ENCODE measurements around the gene ATAD3A. TPM values are rescaled to one million over a fixed set of nuclear protein-coding genes. Genes with fewer than 3 reads are reported as not detected.
A peak's percentile ranks its signal among the peaks of the same experiment; 100 is the strongest.

Gene ATAD3A
- total RNA-seq, 1 donor from 2014 or later, result 31.7 TPM

DNA sequence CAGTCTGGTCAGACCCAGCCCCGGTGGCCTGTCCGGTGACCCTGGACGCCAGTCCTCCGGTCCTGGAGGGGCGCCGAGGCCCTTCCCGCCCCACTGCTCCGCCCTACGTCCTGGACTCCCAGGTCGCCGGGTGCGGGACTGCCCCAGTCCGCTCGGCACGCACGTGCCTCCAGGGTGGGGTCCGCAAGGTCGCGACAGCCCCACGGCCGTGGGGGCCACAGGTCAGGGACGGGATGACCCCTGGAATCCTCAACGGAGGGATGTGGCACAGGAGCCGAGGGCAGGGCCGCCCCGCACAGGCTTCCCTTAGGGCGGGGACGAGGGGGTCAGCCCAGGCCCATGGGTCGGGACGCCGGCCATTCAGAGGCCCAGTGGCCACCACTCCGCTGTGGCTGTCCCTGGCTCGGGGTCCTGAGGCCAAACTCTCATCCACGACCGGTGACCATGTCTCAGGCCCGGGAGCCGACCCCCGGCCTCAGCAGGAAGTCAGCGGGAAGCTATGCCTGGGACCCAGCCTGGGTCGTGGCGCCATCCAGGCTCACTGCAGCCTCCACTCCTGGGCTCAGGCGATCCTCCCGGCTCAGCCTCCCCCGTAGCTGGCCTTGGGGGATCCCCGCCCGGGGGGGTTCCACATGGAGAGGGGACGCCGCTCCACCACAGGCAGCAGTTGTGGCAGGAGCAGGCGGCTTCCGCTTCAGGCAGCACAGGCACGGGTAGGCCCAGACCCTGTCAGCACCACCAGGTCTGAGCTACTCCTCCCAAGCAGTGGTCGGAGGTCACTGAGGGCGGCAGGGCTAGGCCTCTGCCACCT lies 29.1 kb downstream of the ATAD3A start:
- TF ChIP-seq, protein P1, sequence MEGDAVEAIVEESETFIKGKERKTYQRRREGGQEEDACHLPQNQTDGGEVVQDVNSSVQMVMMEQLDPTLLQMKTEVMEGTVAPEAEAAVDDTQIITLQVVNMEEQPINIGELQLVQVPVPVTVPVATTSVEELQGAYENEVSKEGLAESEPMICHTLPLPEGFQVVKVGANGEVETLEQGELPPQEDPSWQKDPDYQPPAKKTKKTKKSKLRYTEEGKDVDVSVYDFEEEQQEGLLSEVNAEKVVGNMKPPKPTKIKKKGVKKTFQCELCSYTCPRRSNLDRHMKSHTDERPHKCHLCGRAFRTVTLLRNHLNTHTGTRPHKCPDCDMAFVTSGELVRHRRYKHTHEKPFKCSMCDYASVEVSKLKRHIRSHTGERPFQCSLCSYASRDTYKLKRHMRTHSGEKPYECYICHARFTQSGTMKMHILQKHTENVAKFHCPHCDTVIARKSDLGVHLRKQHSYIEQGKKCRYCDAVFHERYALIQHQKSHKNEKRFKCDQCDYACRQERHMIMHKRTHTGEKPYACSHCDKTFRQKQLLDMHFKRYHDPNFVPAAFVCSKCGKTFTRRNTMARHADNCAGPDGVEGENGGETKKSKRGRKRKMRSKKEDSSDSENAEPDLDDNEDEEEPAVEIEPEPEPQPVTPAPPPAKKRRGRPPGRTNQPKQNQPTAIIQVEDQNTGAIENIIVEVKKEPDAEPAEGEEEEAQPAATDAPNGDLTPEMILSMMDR (IDR thresholded peaks at IDR 0.05), result no peak
- H3K36me3 Mint-ChIP-seq (ENCODE audit: unreplicated experiment), result peaks cover 2% of the 10 kb centered on the region
- H3K27ac Mint-ChIP-seq (ENCODE audit: unreplicated experiment), result no peak overlapping the region
- H3K4me1 Mint-ChIP-seq (ENCODE audit: unreplicated experiment), result peaks cover 10% of the 10 kb centered on the region
- no peaks in the 10 kb centered on the region for H3K9me3 Mint-ChIP-seq (ENCODE audit: unreplicated experiment)
- peak overlapping the region; percentile 54 for H3K4me3 Mint-ChIP-seq (ENCODE audit: unreplicated experiment)
- DNase-seq (ENCODE audit: extremely low spot score, unreplicated experiment), result no peak
- H3K27me3 Mint-ChIP-seq (ENCODE audit: unreplicated experiment), result no peaks in the 10 kb centered on the region

DNA sequence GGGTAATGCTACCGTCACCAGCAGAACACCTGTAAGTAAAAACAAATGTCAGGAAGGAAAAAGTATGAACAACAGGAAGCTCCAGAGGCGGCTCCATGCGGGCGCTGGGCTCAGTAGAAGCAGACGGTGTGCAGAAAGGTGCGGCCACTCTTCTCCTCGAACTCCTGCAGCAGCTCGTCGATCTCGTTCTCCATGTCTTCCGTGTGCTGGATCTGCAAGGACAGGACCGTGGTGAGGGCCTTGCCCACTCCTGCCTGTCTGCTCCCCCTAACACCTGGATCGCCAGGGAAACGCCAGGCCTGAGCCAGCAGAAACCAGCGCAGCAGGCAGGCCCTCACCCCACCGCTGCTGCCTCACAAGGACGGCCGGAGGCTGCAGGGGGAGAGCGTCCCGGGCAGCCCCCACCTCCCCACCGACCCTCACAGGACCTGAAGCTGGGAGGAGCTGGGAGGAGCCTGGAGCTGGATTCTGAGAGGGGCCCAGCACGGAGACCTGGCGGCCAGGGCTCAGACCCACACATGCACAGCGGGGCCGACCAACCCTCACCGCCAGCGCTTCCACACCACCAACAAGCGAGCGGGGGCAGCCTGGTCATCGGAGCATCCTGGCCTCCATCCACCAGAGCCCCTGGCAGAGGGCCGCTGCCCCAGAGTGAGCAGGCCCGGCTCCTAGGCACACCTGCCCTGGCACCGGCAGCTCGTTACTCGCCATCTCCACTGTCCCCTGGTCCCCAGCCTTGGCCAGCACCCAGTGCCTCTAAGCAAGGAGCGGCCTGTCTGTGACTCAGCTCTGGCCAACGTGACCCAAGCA lies 30.2 kb downstream of the ATAD3A start:
- no peak overlapping the region for H3K27ac Mint-ChIP-seq (ENCODE audit: unreplicated experiment)
- peaks cover 10% of the 10 kb centered on the region for H3K4me1 Mint-ChIP-seq (ENCODE audit: unreplicated experiment)
- DNase-seq (ENCODE audit: extremely low spot score, unreplicated experiment), result no peak
- no peaks in the 10 kb centered on the region for H3K27me3 Mint-ChIP-seq (ENCODE audit: unreplicated experiment)
- H3K4me3 Mint-ChIP-seq (ENCODE audit: unreplicated experiment), result peak overlapping the region; percentile 54
- H3K9me3 Mint-ChIP-seq (ENCODE audit: unreplicated experiment), result no peaks in the 10 kb centered on the region
- H3K36me3 Mint-ChIP-seq (ENCODE audit: unreplicated experiment), result peaks cover 2% of the 10 kb centered on the region
- TF ChIP-seq, protein P1 (IDR thresholded peaks at IDR 0.05), result no peak

DNA sequence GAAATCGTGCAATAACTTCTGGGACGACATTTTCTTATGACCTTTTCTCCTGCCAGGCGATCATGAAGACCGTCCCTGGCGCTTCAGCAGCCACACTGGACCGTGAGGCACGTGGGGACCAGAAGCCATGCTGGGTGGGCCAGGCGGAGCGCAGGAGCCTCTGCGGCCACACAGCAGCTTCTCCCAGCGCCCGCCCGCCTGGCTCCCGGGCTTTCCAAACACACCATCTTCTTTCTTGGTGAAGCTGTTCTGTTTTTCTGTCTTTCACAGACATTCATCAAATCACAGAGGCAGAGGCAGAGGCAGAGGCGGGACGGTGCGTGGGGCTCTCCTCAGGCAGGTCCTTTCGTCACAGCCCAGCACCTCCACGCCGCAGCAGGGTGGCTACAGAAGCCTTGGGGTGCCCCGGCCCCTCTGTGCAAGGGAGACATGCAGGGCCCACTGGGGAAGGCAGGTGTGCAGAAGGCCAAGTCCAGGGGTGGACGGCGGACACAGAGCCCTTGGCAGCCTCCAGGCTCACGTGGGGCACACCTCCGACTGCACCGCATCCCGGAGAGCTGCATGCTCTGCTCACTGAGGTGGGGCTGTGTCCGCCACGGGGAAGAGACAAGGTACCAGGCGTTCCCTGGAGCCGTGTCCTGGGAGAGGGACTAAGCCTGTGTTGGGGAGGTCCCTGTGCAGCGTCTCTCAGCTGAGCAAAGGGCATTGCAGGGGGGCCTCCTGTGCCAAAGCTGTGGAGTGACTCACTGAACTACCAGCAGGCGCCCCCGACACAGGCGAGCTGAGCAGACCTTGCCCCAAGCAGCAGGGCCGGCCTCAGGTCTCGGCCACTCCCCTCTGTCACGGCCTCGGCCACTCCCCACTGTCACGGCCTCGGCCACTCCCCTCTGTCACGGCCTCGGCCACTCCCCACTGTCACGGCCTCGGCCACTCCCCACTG lies 31.1 kb downstream of the ATAD3A start:
- Mint-ChIP-seq H3K4me1 (ENCODE audit: unreplicated experiment) (peaks cover 10% of the 10 kb centered on the region), H3K27ac (ENCODE audit: unreplicated experiment) (no peak overlapping the region), H3K36me3 (ENCODE audit: unreplicated experiment) (peaks cover 2% of the 10 kb centered on the region), H3K9me3 (ENCODE audit: unreplicated experiment) (no peaks in the 10 kb centered on the region), H3K27me3 (ENCODE audit: unreplicated experiment) (no peaks in the 10 kb centered on the region), H3K4me3 (ENCODE audit: unreplicated experiment) (no peak overlapping the region)
- DNase-seq (ENCODE audit: extremely low spot score, unreplicated experiment), result no peak
- TF ChIP-seq, protein P1 (IDR thresholded peaks at IDR 0.05), result no peak

DNA sequence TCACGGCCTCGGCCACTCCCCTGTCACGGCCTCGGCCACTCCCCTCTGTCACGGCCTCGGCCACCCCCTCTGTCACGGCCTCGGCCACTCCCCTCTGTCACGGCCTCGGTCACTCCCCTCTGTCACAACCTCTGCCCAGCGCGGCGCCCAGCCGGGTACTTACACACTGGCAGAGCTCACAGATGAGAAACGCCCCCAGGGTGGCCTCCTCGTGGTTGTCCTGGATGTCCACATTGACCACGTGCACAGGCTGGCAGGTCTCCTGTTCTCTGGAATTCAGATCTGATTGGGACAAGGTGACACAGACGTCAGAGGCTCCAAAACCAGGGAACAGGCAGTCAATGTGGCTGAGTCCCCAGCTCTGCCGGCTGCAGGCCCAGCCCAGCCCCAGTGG lies 31.7 kb downstream of the ATAD3A start:
- peaks cover 7% of the 10 kb centered on the region for H3K4me1 Mint-ChIP-seq (ENCODE audit: unreplicated experiment)

More for the DNA sequence above, 31.7 kb downstream of the ATAD3A start:
- TF ChIP-seq, protein P1 (IDR thresholded peaks at IDR 0.05), result no peak
- peaks cover 2% of the 10 kb centered on the region for H3K36me3 Mint-ChIP-seq (ENCODE audit: unreplicated experiment)
- no peaks in the 10 kb centered on the region for H3K27me3 Mint-ChIP-seq (ENCODE audit: unreplicated experiment)
- no peak for DNase-seq (ENCODE audit: extremely low spot score, unreplicated experiment)
- H3K9me3 Mint-ChIP-seq (ENCODE audit: unreplicated experiment), result no peaks in the 10 kb centered on the region
- H3K4me3 Mint-ChIP-seq (ENCODE audit: unreplicated experiment), result no peak overlapping the region
- H3K27ac Mint-ChIP-seq (ENCODE audit: unreplicated experiment), result no peak overlapping the region

All from osteocyte (in vitro differentiated cells).